ENCODE measurements around the gene OLFM2. TPM values are rescaled to one million over a fixed set of nuclear protein-coding genes. Genes with fewer than 3 reads are reported as not detected.
A peak's percentile ranks its signal among the peaks of the same experiment; 100 is the strongest.

The OLFM2 gene
- total and polyA plus RNA-seq, 5 donors = 5.9 to 15.9 (median 8.7) TPM

- intact Hi-C loops (cut with DNase I) = no loop called here
- no peaks in the 10 kb centered on the region for H3K9me3 ChIP-seq (ENCODE audit: control insufficient read depth, low read length)
- H3K4me1 ChIP-seq (ENCODE audit: control insufficient read depth, insufficient read depth, low read length) = no peaks in the 10 kb centered on the region
- DNase-seq = no peak
- no peak overlapping the region for H3K27ac ChIP-seq (ENCODE audit: low read length)
- H3K4me3 ChIP-seq (ENCODE audit: low read length) = no peak overlapping the region
- ATAC-seq = peak; percentile 73 to 78
- no peaks in the 10 kb centered on the region for H3K27me3 ChIP-seq (ENCODE audit: control insufficient read depth, insufficient read depth)
- WGBS = 4% methylated on average over 3 of the region's 3 CpGs
Observed at GRCh38 chr19:9917321-9917720, 19.0 kb downstream of the OLFM2 start.

- 45% methylated on average over 6 of the region's 6 CpGs for WGBS
- intact Hi-C loops (cut with DNase I) = no loop called here
- no peak for DNase-seq
- Histone ChIP-seq H3K27ac (ENCODE audit: low read length) (no peak overlapping the region), H3K27me3 (ENCODE audit: control insufficient read depth, insufficient read depth) (no peaks in the 10 kb centered on the region), H3K4me1 (ENCODE audit: control insufficient read depth, insufficient read depth, low read length) (no peaks in the 10 kb centered on the region), H3K4me3 (ENCODE audit: low read length) (no peak overlapping the region), H3K9me3 (ENCODE audit: control insufficient read depth, low read length) (no peaks in the 10 kb centered on the region)
- ATAC-seq = no peak
Observed at GRCh38 chr19:9916719-9917118, 19.6 kb downstream of the OLFM2 start.

GRCh38 chr19:9914315-9915207, 21.8 kb downstream of the OLFM2 start:
- Histone ChIP-seq H3K27ac (ENCODE audit: low read length) (no peak overlapping the region), H3K27me3 (ENCODE audit: control insufficient read depth, insufficient read depth) (no peaks in the 10 kb centered on the region), H3K4me1 (ENCODE audit: control insufficient read depth, insufficient read depth, low read length) (no peaks in the 10 kb centered on the region), H3K4me3 (ENCODE audit: low read length) (peak overlapping the region; percentile 48), H3K9me3 (ENCODE audit: control insufficient read depth, low read length) (no peaks in the 10 kb centered on the region)
- intact Hi-C loops (cut with DNase I) = no loop called here
- 1% methylated on average over 65 of the region's 65 CpGs for WGBS
- DNase-seq (peak; percentile 78 to 90 (median 88)), ATAC-seq (peak; percentile 77 to 85)

GRCh38 chr19:9914001-9914314, 22.4 kb downstream of the OLFM2 start:
- Histone ChIP-seq H3K4me1 (ENCODE audit: control insufficient read depth, insufficient read depth, low read length) (no peaks in the 10 kb centered on the region), H3K9me3 (ENCODE audit: control insufficient read depth, low read length) (no peaks in the 10 kb centered on the region), H3K27ac (ENCODE audit: low read length) (no peak overlapping the region), H3K27me3 (ENCODE audit: control insufficient read depth, insufficient read depth) (no peaks in the 10 kb centered on the region), H3K4me3 (ENCODE audit: low read length) (peak overlapping the region; percentile 48)
- 1% methylated on average over 26 of the region's 27 CpGs for WGBS
- ATAC-seq = peak; percentile 10 to 15
- DNase-seq = no peak
- intact Hi-C loops (cut with DNase I) = no loop called here

GRCh38 chr19:9913237-9914000, 22.9 kb downstream of the OLFM2 start:
- Histone ChIP-seq H3K4me3 (ENCODE audit: low read length) (peak overlapping the region; percentile 48), H3K27ac (ENCODE audit: low read length) (no peak overlapping the region), H3K9me3 (ENCODE audit: control insufficient read depth, low read length) (no peaks in the 10 kb centered on the region), H3K27me3 (ENCODE audit: control insufficient read depth, insufficient read depth) (no peaks in the 10 kb centered on the region), H3K4me1 (ENCODE audit: control insufficient read depth, insufficient read depth, low read length) (no peaks in the 10 kb centered on the region)
- WGBS = 3% methylated on average over 95 of the region's 95 CpGs
- intact Hi-C loops (cut with DNase I) = no loop called here
- DNase-seq (peak in 2 of 3 donors; percentile 68 to 74), ATAC-seq (peak in 1 of 2 donors; percentile 4)

- ATAC-seq = no peak
- DNase-seq = no peak
- no peak overlapping the region for H3K27ac ChIP-seq (ENCODE audit: low read length)
- H3K4me1 ChIP-seq (ENCODE audit: control insufficient read depth, insufficient read depth, low read length) = no peaks in the 10 kb centered on the region
- intact Hi-C loops (cut with DNase I) = no loop called here
- no peak overlapping the region for H3K4me3 ChIP-seq (ENCODE audit: low read length)
- H3K9me3 ChIP-seq (ENCODE audit: control insufficient read depth, low read length) = no peaks in the 10 kb centered on the region
- no peaks in the 10 kb centered on the region for H3K27me3 ChIP-seq (ENCODE audit: control insufficient read depth, insufficient read depth)
- WGBS = 32% methylated on average over 24 of the region's 24 CpGs
Observed at GRCh38 chr19:9912551-9913236, 23.6 kb downstream of the OLFM2 start.

GRCh38 chr19:9911524-9912185, 24.7 kb downstream of the OLFM2 start:
- Histone ChIP-seq H3K9me3 (ENCODE audit: control insufficient read depth, low read length) (no peaks in the 10 kb centered on the region), H3K27ac (ENCODE audit: low read length) (no peak overlapping the region), H3K27me3 (ENCODE audit: control insufficient read depth, insufficient read depth) (no peaks in the 10 kb centered on the region), H3K4me1 (ENCODE audit: control insufficient read depth, insufficient read depth, low read length) (no peaks in the 10 kb centered on the region), H3K4me3 (ENCODE audit: low read length) (no peak overlapping the region)
- DNase-seq = no peak
- ATAC-seq = no peak
- 71% methylated on average over 6 of the region's 6 CpGs for WGBS
- intact Hi-C loops (cut with DNase I) = no loop called here

- no peaks in the 10 kb centered on the region for H3K9me3 ChIP-seq (ENCODE audit: control insufficient read depth, low read length)
- intact Hi-C loops (cut with DNase I) = no loop called here
- peaks cover 2% of the 10 kb centered on the region for H3K4me1 ChIP-seq (ENCODE audit: control insufficient read depth, insufficient read depth, low read length)
- DNase-seq = no peak
- no peak overlapping the region for H3K27ac ChIP-seq (ENCODE audit: low read length)
- no peak for ATAC-seq
- WGBS = 92% methylated on average over 1 of the region's 1 CpG
- H3K27me3 ChIP-seq (ENCODE audit: control insufficient read depth, insufficient read depth) = no peaks in the 10 kb centered on the region
- H3K4me3 ChIP-seq (ENCODE audit: low read length) = no peak overlapping the region
Observed at GRCh38 chr19:9910625-9911024, 25.7 kb downstream of the OLFM2 start.

- H3K4me3 ChIP-seq (ENCODE audit: low read length) = no peak overlapping the region
- WGBS = 72% methylated on average over 10 of the region's 10 CpGs
- H3K4me1 ChIP-seq (ENCODE audit: control insufficient read depth, insufficient read depth, low read length) = peaks cover 2% of the 10 kb centered on the region
- DNase-seq = no peak
- H3K27me3 ChIP-seq (ENCODE audit: control insufficient read depth, insufficient read depth) = no peaks in the 10 kb centered on the region
- ATAC-seq = no peak
- no peaks in the 10 kb centered on the region for H3K9me3 ChIP-seq (ENCODE audit: control insufficient read depth, low read length)
- no peak overlapping the region for H3K27ac ChIP-seq (ENCODE audit: low read length)
- intact Hi-C loops (cut with DNase I) = no loop called here
Observed at GRCh38 chr19:9909251-9909650, 27.1 kb downstream of the OLFM2 start.

- Histone ChIP-seq H3K27ac (ENCODE audit: low read length) (no peak overlapping the region), H3K9me3 (ENCODE audit: control insufficient read depth, low read length) (no peaks in the 10 kb centered on the region), H3K4me1 (ENCODE audit: control insufficient read depth, insufficient read depth, low read length) (peaks cover 2% of the 10 kb centered on the region), H3K27me3 (ENCODE audit: control insufficient read depth, insufficient read depth) (no peaks in the 10 kb centered on the region), H3K4me3 (ENCODE audit: low read length) (no peak overlapping the region)
- 37% methylated on average over 16 of the region's 16 CpGs for WGBS
- intact Hi-C loops (cut with DNase I) = no loop called here
- ATAC-seq = peak; percentile 64 to 68
- DNase-seq = peak in 1 of 3 donors; percentile 67
Observed at GRCh38 chr19:9906475-9907087, 29.7 kb downstream of the OLFM2 start.

All from right cardiac atrium (tissue), 5 donors.